Bone marrow (tissue), 2 donors: Measurements from ENCODE around the gene DXO.

Experiments
- DNase-seq, 2 donors: peaks; one replicate each; lab custom pipeline; 2025; lab: John Stamatoyannopoulos, UW

The DXO gene

DNA sequence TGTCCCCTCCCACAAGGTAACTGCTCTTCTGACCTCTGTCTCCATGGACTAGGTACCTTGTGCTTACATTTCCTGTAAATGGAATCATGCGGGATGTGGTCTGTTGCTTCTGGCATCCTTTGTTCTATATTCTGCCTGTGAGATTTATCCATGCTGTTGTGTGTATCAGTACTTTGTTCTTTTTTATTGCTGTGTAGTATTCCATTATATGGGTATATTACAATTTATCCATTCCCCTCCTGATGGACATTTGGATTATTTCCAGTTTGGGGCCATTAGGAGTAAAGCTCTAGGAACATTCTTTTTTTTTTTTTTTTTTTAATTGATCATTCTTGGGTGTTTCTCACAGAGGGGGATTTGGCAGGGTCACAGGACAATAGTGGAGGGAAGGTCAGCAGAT is 41.0 kb downstream of the DXO start:
- no peak for DNase-seq

DNA sequence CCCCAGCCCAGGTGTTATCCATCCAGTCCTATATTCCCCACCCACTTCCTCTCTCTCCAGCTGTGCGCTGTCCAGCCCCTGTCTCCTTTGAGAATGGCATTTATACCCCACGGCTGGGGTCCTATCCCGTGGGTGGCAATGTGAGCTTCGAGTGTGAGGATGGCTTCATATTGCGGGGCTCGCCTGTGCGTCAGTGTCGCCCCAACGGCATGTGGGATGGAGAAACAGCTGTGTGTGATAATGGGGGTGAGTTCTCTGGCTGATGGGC is 43.3 kb downstream of the DXO start:
- DNase-seq, result no peak

DNA sequence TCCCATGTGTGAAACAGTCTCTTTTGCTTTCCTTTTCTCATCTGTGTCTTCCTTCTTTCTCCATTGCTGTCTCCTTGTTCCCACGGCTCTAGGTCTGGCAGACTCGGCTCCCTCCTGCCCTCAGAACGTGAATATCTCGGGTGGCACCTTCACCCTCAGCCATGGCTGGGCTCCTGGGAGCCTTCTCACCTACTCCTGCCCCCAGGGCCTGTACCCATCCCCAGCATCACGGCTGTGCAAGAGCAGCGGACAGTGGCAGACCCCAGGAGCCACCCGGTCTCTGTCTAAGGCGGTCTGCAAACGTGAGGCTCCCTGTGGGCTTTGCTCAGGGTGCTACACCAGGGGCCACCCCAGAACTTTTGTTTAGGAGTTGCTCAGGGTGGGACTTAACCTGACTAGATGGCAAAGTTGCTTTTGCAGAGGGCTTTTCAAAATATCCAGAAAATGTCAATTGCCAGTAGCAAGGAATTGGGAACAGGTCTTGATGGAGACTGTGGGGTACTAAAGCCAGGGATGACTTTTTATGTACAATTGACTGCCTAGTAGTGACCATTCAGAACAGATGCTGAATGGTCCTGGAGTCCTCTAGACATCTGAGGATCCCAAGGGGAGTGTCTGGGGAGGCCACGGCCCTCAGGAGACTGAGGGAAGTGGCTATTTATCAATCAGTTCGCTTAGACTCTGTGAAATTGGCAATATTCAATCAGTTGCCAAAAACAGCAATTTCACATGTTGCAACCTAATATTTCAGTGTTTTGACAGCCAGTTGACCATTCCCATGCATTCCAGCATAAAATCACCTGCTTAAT is 43.9 kb downstream of the DXO start:
- DNase-seq, result no peak

DNA sequence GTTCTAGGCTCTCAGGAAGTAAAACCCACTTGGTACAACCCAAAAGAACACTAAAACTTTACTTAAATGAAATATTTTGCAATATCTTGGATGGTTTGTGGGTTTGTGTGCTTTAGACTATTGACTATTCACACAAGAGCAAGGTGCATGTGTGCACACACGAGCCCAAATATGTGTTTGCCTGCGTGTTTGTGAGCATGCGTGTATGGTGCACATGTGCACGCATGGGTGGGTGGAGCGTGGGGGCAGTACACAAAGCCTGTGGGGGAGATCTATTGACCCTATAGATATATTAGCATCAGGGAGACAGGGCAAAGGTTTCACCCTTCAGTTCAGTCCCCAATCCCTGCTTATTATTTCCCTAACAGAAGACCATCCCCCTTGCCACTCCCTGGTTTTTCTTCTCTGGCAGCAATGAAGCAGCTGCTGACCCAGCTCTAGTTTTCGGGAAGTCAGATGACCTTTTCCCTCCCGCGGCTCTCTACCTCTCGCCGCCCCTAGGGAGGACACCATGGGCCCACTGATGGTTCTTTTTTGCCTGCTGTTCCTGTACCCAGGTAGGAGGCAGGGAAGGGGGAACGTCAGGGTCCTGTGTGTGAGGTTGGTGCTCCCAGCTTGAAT is 44.6 kb downstream of the DXO start, which contains the start of gene C2:
C2 (plus strand) TSS at position 476 of the 621 bp plus-strand sequence; CDS start at position 512, 36 bp downstream.
- no peak for DNase-seq

DNA sequence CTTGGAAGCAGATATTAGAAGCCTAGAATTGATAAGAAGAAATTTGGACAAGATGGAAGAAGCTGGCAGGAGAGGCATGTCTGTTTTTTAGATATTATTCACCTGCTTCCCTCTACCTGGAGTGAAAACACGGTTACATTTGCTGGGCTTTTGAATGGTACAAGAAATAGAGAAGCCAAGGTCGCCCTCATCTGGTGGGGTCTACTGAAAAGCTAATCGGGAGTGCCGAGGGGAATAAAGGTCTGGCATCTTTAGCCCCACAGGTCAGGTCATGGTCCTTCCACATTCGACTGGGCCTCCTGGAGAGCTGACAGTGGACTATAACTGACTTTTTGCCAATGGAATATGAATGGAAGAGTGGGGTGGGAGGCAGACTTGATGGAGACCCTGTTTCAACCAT is 49.0 kb downstream of the DXO start:
- peak in 1 of 2 donors; percentile 22 for DNase-seq

DNA sequence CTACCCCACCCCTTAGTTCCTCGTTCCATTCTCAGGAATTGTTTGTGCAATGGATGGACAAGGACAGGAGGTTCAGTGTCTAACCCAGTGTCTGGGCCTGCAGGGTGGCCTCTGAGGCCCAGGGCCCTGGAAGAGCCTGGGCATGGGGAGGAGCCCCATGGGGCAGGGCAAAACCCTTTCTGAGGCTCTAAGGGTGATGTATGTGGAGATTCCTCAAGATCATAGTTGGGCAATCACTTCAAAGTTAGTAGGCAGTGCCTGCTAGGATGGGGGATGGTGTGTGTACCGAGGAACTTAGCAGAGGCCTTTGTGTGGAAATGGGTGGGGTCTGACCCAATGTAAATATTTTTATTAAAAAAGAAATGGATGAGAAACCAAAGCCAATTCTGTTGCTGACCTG is 51.1 kb downstream of the DXO start:
- no peak for DNase-seq
